RKO (cell line): Measurements from ENCODE around the gene ACSL6.

Experiments used
- DNase-seq: peaks from one replicate; pipeline ENCODE4 v3.0.0-alpha.2; 2016; ENCODE audit warnings: low spot score

Gene ACSL6, protein sequence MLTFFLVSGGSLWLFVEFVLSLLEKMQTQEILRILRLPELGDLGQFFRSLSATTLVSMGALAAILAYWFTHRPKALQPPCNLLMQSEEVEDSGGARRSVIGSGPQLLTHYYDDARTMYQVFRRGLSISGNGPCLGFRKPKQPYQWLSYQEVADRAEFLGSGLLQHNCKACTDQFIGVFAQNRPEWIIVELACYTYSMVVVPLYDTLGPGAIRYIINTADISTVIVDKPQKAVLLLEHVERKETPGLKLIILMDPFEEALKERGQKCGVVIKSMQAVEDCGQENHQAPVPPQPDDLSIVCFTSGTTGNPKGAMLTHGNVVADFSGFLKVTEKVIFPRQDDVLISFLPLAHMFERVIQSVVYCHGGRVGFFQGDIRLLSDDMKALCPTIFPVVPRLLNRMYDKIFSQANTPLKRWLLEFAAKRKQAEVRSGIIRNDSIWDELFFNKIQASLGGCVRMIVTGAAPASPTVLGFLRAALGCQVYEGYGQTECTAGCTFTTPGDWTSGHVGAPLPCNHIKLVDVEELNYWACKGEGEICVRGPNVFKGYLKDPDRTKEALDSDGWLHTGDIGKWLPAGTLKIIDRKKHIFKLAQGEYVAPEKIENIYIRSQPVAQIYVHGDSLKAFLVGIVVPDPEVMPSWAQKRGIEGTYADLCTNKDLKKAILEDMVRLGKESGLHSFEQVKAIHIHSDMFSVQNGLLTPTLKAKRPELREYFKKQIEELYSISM

DNA sequence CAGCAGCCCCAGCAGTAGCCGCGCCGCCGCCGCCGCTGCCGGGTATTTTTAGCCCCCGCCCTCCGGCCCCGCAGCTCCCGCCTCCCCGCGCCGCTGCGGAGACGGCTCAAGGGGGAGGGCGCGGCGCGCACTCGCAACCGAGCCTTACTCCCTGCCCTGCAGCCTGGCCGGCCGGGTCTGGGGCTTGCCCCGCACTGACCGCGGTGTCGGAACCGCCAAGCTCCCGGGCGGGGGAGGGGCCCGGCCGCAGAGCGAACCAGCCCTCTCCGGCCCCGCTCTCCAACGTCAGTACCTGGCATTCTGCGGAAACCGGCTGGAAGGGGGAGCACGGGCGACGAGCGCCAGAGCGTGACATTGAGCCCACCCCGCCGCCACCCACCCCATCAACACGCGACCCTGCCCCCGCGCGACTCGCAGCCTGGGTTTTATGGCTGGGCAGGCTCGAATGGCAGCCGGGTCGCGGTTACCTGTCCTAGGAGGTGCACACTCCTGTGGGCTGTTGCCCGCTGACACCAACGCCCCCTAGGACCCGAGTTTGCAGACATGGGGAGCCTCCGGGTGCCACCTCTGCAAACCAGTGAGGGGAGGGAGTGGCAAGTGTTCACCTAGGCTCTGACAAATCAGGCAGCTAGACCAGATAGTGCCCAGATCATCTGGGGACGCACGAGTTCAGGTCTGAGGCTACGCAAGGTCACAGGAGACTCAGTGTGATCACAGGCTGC, at the start of gene ACSL6:
Gene ACSL6, minus strand, starts transcription at position 37 of the 722 bp plus-strand sequence. CDS start 105 bp downstream, outside the sequence.
- DNase-seq = no peak

DNA sequence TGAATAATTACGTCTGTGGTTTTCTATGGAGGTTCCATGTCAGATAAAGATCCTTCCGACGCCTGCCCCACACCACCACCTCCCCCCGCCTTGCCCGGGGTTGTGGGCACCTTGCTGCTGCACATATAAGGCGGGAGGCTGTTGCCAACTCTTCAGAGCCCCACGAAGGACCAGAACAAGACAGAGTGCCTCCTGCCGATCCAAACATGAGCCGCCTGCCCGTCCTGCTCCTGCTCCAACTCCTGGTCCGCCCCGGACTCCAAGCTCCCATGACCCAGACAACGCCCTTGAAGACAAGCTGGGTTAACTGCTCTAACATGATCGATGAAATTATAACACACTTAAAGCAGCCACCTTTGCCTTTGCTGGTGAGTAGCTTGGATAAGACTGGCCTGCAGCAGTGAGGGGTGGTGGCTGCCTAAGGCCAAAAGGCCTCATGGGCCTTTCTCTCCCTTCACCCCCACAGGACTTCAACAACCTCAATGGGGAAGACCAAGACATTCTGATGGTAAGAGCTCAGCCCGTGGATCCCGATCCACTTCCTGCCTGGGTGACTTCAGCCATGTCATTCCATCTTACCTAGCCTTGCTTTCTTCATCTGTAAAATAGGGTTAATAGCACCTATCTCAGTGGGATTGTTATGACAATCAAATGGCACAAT, 49.2 kb upstream of the ACSL6 start, which contains the start of gene IL3:
Gene IL3, plus strand, starts transcription at position 155 of the 661 bp plus-strand sequence. Its CDS starts 52 bp downstream, at position 207.
- DNase-seq = no peak

DNA sequence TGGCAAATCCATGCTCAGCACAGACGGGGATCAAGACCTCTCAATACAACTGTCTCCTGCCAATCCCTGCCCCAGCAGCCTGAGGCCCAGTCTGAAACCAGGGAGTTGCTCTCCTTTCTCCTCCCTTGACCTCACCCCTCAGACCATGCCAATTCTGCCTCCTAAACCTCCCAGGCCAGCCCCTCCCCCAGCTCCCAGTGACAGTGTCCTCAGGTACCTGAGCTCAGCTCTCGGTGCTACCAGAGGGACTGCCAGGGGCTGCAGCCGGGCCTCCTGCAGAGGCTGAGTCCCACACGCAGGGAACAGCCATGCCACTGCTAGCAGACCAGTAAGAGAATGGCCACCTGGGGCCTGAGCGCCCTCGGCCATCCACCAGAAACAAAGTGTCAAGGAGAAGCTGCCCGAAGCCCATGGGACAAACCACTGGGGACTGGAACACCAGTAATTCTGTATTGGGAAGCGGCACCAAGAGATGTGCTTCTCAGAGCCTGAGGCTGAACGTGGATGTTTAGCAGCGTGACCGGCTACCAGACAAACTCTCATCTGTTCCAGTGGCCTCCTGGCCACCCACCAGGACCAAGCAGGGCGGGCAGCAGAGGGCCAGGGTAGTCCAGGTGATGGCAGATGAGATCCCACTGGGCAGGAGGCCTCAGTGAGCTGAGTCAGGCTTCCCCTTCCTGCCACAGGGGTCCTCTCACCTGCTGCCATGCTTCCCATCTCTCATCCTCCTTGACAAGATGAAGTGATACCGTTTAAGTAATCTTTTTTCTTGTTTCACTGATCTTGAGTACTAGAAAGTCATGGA, 48.4 kb upstream of the ACSL6 start:
- DNase-seq = no peak

DNA sequence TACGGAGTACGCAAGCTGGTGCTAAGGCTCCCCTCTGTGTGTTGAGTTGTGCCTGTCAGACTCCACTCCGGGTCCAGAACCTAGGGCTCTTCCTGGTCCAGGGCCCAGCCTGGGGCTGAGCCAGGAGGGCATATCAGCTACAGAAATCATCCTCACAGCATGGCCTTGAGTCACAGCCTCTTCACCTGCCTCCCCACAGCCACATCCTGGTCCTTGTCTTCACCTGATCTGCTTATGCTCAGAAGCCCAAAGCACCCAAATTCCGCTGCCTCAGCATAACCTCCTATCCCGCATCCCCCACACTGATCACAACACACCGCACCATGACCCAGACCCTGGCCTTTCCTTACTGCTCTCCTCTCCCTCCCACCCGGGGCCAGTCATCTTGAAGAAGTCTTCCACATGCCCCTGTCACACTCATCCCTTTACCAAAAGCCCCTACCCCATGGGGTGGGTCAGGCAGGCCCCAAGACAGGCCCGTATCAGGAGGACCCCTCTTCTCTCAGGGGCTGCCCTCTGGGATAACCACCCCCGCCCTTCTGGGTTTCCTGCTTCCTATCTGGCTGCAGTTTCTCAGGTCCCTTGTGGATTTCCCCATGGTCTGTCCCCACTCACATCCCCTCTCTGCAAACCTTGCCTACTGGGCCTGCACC, 47.7 kb upstream of the ACSL6 start:
- no peak for DNase-seq

DNA sequence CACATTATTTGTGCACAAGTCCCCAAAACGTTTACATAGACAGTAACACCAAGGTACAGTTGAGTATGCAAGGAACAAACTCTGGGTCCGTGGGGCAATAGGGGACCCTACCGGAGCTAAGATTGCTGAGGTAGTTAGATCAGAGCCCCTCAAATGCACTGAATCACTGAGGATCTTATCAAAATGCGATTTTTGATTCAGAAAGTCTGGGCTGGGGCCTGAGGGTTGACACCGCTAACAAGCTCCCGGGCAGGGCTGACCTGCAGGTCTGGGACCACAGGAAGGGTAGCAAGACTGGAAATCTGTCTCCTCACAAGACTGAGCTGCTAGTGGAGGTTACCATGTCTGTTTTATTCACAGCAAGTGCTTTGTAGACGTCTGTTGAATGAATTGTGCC, 47.2 kb upstream of the ACSL6 start:
- no peak for DNase-seq

DNA sequence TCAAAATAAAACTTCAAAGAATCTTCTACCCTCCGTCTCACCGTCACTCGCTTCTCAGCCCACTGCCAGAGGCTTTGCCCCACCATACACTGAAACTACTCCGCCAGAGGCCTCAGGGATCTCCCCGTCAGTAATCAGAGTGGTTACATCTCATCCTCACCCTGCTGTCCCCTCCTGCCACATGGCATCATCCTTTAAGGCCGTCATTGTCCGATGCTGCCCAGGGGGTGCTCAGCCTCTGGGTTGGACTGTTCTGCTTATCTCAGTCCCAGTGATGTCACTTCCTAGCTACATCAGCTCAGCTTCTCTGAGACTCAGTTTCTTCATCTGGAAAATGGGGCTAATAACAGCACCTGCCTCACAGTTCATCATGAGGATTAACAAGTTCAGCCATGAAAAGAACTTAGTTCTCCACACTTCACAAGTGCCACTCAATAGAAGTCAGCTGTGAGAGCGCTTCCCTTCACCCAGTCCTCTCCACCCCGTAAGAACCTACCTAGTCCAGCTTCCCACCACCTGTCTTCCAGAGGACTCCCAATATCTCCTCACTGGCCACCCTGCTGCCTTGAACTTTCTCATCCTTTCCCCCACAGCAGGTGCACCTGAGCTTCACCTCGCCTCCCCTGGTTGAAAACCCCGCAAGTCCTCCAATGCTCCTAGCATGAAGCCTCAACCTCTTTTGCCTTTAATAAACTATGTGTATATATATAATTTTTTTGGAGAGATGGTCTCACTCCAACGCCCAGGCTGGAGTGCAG, 46.2 kb upstream of the ACSL6 start:
- DNase-seq = no peak

DNA sequence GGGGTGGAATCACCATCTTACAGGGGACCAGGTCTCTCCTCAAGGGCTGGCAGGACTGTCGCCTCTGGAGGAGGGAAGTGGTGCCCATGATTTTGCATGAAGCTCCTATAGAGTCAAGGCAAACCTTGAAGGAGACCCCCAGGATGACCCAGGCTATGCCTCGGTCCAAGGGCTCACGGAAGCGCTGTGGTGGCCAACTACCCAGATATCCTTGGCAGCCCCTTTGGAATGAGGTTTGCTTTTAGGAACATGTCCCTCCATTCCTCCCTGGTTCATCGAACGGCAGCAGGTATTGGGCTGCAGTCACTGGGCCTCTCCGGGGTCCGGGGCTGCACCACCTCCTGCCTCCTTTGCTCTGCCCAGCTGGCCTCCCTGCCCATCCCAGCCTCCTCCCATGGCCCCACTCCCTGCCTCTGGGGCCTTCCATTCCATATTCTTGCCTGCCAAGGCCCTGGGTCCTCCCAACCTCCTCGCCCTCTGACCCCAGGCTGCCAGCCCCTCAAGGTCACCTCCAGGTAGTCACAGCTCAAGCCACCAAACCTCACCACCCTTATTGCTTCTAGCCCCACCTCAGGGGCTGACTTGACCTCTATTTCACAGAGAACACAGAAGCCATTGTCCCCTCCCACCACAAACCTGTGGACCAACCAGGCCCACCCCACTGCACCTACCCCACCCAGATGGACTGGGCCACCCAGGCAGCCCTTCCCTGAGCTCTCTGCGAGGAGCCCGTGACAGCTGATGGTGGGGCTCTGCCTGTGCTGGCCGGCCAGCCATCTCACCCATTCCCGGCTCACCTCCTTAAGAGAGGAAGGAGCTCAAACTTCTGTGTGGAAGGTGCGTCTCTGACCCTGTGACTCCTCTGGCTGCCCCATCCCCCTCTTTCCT, 45.4 kb upstream of the ACSL6 start:
- no peak for DNase-seq

DNA sequence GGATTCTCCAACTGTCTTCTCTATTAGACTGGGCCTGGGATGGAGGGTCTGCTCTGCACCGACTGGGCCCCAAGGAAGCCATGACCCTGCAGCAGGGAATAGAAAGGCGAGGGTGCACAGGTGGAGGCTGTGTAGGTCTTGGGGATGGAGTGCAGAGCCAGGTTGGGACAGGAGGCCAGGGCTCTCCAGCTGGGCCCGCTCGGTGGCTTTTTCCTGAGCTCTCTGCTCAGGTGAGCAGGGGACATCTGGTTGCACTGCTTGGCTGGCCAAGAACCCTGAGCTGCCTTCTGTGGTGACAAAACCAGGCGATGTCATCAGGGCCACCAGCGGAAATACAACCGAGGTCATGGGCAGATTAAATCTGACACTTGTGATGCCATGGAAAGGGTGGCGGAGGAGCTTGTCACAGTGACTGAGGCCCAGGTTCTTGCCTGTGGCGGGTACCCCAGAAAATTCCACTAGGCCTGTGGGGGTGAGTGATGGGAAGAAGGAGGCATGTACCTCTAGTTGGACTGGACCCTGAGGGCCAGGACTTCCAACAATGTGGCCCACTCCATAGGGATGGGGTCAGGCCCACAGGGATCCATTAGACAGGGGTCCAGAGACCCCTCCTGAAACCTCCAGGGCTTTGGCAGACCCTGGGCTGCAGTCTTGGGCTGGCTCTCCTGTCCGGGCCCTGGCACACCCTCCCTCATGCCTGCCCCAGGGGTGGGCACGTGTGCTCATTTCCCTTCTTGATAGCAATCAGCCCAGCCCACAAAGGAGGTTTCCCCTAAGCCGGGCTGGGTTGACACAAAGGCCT, 44.6 kb upstream of the ACSL6 start:
- DNase-seq = no peak

DNA sequence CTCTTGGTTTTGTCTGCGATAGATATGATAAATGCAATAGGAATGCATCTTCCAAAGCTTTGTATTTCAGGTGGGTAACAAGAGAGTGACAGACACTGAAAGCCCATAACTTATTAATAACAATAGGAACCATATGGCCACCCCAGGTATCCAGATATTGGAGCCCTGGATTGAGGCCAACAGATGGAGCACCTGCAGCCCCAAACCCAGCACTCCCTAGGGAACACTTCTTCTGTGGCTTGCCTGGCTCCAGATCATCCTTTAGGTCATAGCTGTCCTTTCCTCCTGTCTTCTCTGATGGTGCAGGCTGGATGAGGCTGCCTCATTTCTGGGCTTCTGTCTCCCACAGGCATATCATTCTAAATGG, 44.0 kb upstream of the ACSL6 start:
- DNase-seq = no peak

DNA sequence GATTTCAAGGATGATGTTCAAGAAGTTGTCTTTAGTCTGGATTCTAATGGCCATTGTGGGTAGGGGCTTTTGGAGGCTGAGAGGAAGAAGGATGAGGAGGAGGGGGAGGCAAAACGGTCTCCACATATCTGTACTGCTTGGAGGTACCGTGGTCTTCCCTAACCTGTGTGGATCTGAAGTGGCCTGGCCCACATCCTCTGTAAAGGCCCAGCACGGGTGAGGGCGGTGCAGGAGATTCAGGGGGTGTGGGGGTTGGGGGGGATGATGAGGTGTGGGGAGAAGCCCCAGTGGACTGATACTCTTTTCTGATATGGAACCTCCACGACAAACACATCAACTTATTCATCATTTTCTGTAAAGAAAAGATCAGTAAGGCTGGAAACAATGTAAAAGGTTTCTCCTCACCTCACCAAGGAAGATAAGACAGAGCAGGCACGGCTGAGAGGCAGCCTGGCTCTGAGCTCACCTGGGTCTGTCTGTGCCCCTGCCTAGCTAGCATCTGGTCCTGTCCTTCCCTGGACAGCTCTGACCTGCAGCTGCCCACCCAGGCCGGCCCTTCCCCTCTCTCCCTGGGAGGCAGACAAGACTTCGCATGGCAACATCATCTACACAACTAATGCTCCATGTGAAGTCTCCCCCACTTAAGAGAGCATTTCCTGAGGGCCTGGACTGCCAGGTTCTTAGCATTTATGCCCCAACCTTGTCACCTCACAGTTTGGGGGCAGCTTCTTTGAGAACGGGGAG, 43.4 kb upstream of the ACSL6 start:
- no peak for DNase-seq

DNA sequence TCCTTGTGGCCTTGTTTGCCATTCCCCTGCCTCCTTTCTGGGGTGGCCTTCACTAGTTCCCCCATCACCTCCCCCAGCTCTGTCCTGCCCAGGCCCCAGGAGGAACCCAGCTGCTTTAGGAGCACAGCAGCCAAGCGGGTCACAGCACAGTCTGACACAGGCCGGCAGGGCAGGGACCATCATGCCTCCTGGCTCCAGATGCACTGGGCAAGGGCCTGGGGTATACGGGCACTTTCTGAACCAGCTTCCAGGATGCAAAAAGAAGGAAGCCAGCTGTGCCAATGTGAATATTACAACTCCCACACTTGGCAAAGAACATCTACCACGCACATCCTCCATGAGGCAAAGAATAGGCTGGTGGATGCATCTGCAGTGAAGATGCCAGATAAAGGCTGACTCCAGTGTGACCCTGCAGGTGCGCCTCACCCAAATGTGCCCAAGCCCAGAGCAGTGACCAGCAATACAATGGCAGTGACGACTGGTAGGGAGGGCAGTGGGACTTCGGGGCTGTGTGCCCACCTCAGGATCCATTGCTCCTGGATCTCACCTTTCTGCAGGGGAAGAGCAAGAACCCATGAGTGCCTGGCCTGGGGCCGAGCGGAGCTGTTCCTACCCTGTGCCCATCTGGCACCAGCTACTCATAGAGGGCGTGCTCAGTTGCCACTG, 42.7 kb upstream of the ACSL6 start:
- DNase-seq = no peak

DNA sequence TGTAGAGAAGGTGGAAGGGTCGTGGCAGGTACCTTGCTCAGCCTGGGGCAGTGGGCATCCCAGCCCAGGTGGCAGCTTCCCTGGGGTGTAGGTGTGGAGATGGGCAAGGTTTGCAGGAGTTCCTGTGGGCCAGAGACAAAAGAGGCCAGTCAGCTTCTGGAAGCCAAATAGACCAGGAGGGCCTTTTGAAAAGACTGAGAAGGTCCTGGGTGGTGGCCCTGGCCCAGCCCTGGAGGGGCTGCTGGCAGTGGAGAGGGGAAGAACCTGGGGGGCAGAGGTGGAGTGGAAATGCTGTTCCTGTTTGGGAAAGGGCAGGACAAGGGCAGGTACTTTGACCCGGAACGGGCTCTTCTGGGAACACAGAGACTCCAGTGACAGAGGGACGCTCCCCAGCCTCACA, 42.0 kb upstream of the ACSL6 start:
- DNase-seq = no peak

DNA sequence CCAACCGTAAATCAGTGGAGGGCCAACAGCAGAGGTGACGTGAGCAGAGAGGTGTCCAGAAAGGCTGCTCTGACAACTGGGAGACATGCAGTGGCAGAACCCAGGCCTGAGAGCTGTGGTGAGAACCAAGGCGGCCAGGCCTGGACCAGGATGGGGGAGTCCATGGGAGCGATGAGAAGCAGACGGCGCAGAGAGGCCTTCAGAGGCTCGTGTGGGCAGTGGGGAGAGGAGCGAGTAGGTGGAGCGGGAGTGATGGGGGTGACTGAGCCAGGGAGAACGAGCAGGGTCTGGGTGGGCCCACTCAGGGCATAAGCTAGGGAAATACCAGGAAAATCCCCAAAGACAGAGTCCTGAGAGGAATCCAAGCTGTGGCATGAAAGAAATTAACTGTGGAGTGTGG, 41.1 kb upstream of the ACSL6 start:
- no peak for DNase-seq

DNA sequence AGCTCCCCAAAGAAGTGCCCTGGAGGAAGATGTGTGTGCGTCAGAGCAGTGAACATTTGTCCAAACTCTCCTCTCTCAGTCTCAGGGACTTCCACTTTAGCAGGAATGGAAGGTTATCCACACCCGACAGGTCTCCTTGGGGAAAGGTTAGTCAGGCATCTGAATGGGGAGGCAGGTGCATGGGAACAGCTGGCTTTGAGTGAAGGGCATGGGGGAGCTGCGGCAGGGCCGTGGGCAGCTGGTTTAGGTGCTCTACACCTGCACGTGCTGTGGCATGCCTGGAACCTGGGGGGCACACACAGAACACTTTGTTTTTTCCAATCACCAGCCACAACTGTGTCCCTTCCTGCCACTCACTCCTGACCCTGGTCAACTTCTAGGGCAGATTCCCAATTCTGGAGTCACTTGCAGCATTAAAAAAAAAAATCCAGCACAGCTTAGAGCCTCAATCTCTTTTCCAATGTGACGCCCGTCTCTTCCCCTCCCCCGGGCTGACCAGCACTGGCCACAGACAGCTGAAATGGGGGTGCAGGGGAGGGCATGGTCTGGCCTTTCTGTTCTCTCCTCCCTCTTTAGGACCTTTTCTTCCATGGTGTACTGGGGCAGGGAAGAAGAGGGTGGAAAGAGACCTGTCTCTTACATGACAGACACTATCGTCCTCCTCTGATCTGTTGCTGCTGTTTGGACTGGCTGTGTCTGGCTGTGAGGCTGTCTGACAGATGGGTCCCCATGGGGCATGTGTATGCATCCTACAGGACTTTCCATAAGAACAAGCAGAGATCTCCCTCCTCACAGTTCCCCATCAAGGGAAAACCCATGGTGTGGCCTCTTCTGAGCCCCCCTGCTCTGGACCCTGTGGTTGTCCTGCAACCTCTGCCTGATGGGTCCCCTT, 39.4 kb upstream of the ACSL6 start:
- no peak for DNase-seq

DNA sequence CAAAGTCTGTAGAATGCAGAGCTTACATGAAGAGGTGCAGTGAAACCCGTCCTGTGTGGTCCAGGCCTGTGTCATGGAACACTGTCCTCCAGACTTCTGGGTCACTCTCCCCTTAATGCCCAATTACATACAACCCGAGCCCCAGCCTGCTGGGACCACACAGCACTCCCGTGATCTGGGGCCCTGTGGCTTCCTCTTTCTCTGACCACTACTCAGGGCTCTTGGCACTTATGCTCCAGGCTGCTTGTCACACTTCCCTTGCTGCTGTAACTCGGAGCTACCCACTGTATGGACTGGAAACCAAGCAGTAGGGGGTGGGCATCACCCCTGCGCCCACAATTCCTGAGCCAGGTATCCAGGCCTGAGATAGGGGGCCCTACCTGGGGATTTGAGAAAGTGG, 38.7 kb upstream of the ACSL6 start:
- no peak for DNase-seq

DNA sequence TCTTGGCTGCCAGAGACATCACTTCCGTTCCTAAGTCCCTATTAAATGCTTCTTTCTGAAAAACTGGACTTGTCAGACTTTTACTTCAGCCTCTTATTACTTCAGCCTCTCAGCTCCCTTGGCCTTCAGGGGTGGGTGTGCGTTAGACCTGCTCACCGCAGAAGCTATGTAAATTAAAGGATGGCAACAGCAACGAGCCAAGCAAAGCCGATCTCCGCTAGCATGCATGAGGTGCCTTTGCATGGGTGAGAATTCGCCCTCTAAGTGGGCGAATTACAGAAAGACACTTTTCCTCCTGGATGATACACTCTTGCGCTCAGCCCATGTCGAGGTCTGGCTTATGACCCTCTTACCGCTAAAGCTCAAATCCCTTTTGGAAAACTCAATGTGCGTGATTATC, 38.1 kb upstream of the ACSL6 start:
- DNase-seq = no peak
